HG03558 (cell line): ENCODE data around the gene INO80.
"Not testable (repeated sequence)": the region's sequence is repeated elsewhere in the genome, so short reads cannot be mapped to it uniquely, and the experiment has no call there.

ENCODE experiments used
- ATAC-seq: cut with Tn5 transposase; IDR thresholded peaks from one replicate; pipeline ENCODE4 v1.9.1; 2021; ENCODE audit warnings: moderate number of reproducible peaks; ENCODE audit not compliant: unreplicated experiment; ENCODE audit errors: extremely low read depth

INO80 gene, protein sequence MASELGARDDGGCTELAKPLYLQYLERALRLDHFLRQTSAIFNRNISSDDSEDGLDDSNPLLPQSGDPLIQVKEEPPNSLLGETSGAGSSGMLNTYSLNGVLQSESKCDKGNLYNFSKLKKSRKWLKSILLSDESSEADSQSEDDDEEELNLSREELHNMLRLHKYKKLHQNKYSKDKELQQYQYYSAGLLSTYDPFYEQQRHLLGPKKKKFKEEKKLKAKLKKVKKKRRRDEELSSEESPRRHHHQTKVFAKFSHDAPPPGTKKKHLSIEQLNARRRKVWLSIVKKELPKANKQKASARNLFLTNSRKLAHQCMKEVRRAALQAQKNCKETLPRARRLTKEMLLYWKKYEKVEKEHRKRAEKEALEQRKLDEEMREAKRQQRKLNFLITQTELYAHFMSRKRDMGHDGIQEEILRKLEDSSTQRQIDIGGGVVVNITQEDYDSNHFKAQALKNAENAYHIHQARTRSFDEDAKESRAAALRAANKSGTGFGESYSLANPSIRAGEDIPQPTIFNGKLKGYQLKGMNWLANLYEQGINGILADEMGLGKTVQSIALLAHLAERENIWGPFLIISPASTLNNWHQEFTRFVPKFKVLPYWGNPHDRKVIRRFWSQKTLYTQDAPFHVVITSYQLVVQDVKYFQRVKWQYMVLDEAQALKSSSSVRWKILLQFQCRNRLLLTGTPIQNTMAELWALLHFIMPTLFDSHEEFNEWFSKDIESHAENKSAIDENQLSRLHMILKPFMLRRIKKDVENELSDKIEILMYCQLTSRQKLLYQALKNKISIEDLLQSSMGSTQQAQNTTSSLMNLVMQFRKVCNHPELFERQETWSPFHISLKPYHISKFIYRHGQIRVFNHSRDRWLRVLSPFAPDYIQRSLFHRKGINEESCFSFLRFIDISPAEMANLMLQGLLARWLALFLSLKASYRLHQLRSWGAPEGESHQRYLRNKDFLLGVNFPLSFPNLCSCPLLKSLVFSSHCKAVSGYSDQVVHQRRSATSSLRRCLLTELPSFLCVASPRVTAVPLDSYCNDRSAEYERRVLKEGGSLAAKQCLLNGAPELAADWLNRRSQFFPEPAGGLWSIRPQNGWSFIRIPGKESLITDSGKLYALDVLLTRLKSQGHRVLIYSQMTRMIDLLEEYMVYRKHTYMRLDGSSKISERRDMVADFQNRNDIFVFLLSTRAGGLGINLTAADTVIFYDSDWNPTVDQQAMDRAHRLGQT (N-terminal part only)

DNA sequence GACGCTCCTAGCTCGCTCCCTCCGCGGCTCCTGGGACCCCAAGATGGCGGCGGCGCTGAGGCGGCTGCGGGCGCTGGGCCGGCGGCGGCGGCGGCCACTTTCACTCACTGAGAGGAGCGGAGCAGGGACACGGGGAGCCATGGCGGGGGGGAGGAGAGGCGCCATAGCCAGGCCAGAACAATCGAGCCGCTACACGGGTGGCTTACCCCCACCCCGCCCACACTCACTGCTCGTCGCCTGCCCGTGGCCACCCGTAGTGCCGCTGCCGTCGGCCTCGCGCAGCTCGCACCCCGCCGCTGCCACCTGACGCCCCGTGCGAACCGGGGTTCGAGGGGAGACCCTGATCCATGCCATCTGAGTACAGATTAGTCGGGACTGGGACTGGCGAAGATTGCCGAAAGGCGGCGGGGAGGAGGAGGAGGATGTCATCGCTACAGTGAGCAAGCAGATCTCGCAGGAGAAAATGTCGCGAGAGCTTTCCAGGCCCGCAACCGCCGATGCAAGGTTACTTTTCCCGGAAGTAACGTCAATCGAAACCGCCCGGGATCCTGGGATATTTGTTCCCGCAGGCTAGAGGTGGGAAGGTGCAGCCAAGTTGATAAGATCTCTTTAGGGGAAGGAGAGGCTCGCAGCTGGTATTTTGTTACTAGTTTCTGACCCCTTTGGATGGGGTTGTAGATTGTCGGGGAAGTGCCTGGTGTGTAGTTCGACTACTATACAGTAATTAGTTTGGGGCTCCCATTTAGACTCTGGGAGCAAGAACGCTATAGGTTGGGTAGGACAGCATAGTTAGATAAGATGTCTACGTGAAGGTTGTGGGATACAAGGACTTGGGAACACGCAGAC is at the start of gene INO80:
Gene INO80 (minus strand): TSS at position 165 of the 846 bp plus-strand sequence. CDS start 19,970 bp downstream, outside the sequence.
- no peak for ATAC-seq

DNA sequence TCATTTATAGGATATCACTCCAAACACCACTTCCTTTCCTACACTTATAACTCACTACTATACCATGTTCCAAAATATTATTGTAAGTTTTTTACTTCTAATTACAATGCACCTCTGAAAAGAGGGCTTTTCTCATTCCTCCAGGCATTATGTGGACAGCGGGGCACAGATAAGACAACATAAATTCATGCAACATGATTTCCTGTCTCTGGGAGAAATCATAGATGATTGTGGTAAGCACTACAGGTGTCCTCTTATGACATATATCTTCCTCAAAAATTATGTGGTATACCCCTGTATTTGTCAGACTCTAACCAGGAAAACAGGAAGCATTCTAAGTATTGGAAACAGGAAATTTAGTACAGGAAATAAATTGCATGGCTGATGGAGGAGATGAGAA is 45.7 kb upstream of the INO80 start:
- no peak for ATAC-seq

DNA sequence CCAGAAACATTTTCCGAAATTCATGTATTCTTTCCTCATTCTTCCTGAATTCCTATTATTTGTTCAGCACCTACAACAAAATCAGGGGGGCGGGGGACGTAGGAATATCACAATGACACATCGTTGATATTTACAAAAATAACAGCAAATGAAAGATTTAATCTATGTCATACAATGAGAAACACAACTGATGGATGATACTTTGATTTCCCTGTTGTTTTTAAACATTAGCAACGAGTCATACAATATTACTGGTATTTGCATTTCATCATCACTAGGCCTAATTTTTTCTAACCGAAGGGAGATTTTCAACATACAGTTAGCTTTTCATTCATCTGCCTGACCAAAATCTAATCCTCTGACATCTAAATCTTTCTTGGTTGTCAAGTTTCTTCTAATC is 45.3 kb upstream of the INO80 start:
- no peak for ATAC-seq

DNA sequence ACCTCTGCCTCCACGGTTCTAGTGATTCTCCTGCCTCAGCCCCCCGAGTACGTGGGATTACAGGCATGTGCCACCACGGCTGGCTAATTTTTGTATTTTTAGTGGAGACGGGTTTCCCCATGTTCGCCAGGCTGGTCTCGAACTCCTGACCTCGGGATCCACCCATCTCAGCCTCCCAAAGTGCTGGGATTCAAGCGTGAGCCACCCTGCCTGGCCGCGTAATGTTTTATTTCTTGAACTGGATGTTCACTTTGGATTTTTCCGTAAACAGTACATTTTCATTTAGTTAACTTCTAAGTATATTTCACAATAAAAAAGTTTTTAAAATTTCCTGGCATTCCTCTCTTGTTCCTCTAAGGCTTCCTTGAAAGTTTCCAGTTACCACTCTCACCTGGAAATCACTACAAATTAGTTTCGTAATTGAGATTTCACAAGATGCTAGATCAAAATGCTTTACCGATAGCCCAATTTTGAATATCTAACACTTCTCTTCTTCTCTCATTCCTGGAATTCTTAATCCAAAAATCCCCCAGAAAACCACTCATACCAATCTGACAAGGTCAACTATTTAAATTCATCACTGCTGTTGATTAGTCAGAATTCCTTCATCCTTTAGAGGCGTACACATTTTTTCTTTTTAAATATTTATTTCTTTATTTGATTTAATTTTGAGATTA is 44.7 kb upstream of the INO80 start:
- no peak for ATAC-seq

DNA sequence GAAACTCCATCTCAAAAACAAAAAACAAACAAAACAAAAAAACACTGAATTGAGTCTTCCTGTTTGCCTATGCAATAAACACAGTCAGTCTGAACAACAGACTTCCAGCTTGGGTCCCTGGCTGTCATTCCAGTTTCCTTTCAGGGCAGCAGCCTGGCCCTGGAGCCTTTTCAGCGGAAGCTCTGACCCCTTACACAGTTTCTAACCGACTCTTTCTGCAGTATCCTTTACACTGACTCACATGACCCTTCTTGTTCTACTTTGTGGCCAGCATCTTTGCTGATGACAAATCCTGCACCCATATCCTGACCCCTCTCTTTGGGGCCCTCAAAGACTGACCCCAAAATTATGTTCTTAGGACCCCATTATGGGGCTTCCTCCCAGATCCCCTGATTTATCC is 38.3 kb upstream of the INO80 start:
- ATAC-seq = no peak

DNA sequence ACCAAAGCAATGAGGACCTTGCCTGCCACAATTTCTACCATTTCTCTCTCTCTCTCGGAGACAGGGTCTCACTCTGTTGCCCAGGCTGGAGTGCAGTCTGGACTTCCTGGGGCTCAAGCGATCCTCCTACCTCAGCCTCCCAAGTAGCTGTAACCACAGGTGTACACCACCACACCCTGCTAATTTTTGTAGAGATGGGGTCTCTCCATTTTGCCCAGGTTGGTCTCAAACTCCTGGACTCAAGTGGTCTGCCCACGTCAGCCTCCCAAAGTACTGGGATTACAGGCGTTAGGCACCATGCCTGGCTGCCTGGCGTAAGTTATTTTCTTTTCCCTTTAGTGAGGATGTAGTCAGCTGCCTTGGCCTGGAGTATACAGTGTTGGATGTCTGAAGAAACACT is 37.7 kb upstream of the INO80 start:
- no peak for ATAC-seq

DNA sequence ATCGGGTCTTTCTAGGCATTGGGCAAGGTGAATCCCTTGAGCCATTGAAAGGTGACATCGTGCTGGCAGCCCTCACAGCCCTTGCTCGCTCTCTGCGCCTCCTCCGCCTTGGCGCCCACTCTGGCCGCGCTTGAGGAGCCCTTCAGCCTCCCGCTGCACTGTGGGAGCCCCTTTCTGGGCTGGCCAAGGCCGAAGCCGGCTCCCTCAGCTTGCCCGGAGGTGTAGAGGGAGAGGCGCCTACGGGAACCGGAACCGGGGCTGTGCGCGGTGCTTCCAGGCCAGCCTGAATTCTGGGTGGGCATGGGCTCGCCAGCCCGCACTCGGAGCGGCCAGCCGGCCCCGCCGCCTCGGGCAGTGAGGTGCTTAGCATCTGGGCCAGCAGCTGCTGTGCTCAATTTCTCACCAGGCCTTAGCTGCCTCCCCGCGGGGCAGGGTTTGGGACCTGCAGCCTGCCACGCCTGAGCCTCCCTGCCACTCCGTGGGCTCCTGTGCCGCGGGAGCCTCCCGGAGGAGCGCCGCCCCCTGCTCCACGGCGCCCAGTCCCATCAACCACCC is 35.4 kb upstream of the INO80 start:
- ATAC-seq = no peak

DNA sequence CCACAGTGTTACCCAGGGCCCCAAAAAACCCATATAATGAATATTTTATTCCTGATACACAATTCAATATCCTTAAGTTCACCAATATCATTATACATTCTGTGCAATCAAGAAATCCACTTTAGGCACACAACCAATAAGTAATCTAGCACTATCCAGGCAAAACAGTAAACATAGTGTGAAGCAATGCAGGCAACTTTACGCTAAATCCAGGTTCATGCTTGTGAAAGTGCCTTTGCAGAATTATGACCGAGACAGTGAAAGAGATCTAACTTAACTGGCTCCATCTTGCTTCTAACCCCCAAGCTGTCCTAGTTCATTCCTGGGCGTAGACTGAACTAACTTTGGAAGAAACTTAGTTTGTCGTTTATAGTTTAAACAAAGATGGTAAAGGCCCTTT is 34.2 kb upstream of the INO80 start:
- no peak for ATAC-seq

DNA sequence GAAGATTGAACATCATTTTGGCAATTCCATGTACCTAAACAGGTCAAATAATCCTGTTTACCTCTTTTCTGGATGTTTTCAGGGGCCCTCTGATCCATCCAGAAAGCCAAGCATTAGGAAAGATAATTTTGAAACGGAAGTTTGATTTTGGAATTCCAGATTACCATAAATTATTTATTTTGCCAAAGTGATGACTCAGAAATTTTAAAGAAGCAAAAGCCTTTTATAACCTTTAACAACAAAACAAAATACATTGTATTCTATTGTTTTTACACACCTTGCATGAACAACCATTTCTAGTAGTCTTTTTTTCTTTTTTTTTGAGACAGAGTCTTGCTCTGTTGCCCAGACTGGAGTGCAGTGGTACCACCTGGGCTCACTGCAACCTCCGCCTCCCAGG is 32.0 kb upstream of the INO80 start:
- no peak for ATAC-seq

DNA sequence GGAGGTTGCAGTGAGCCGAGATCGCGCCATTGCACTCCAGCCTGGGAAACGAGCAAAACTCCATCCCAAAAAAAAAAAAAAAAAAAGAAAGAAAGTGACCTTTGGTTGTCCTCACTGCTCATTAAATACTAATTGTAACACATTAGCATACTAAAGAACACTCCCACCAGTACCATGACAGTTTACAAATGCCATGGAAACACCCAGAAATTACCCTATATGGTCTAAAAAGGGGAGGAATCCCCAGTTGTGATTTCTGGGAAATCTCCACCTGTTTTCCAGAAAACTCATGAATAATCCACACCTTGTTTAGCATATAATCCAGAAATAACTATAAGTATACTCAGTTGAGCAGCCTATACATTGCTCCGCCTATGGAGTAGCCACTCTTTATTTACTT is 23.5 kb upstream of the INO80 start:
- no peak for ATAC-seq

DNA sequence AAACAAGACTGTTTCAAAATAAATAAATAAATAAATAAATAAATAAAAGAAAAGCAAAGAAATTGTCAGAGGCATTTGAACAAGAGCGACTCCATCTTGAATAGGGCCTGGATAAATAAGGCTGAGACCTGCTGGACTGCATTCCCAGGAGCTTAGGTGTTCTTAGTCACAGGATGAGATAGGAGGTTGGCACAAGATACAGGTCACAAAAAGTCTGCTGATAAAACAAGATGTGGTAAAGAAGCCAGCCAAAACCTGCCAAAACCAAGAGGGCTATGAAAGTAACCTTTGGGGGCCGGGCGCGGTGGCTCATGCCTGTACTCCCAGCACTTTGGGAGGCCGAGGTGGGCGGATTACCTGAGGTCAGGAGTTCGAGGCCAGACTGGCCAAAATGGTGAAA is 23.0 kb upstream of the INO80 start:
- not testable (repeated sequence) for ATAC-seq

DNA sequence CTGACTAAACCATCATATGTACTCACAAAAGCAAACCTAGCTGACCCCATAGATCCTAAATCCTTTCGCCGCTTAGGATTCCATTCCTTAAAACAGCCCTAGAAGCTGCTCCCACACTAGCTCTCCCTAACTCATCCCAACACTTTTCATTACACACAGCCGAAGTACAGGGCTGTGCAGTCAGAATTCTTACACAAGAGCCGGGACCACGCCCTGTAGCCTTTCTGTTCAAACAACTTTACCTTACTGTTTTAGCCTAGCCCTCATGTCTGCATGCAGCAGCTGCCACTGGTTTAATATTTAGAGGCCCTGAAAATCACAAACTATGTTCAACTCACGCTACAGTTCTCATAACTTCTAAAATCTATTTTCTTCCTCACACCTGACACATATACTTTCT is 19.5 kb upstream of the INO80 start:
- ATAC-seq = not testable (repeated sequence)

DNA sequence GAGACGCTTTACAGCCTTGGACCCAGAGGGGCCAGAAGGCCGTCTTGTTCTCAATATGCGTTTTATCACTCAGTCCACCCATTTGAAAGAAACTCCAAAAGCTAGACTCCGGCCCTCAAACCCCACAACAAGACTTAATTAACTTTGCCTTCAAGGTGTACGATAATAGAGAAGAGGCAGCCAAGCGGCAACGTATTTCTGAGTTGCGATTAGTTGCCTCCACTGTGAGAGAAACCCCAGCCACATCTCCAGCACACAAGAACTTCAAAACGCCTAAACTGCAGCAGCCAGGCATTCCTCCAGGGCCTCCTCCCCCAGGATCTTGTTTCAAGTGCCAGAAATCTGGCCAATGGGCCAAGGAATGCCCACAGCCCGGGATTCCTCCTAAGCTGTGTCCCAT is 17.4 kb upstream of the INO80 start:
- no peak for ATAC-seq

DNA sequence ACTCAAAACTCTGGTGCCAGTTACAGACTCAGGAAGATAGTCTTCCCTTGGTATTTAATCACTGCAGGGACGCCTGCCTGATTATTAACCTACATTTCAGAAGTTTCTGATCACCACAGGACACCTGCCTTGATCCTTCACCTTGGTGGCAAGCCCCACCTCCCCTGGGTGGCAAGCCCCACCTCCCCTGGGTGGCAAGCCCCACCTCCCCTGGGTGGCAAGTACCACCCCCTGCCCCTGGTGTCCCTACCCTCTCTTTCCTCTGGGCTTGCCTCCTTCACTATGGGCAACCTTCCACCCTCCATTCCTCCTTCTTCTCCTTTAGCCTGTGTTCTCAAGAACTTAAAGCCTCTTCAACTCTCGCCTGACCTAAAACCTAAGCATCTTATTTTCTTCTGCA is 16.0 kb upstream of the INO80 start:
- ATAC-seq = not testable (repeated sequence)

DNA sequence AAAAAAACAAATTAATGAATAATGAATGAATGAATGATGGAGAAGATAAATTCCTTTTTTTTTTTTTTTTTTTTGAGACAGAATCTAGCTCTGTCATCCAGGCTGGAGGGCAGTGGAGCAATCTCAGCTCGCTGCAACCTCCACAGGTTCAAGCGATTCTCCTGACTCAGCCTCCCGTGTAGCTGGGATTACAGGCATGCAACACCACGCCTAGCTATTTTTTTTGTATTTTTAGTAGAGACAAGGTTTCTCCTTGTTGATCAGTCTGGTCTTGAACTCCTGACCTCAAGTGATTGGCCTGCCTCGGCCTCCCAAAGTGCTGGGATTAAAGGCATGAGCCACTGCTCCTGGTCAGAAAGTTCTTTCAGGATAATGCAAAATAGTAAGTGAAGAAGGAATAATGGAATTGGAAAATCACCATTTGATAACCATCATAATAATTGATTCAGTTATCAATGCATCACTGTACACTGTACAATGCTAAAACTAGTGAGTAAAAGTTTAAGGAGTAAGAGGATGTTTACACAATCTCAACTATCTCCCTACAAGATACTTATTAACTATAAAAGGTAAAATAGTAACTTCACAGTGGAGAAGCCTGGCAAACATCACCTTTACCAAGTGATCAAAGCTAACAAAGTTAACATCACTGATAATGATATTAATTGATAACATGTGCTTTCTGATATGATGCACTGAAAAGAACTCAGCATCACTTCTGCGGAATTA is 12.3 kb upstream of the INO80 start:
- ATAC-seq = no peak

DNA sequence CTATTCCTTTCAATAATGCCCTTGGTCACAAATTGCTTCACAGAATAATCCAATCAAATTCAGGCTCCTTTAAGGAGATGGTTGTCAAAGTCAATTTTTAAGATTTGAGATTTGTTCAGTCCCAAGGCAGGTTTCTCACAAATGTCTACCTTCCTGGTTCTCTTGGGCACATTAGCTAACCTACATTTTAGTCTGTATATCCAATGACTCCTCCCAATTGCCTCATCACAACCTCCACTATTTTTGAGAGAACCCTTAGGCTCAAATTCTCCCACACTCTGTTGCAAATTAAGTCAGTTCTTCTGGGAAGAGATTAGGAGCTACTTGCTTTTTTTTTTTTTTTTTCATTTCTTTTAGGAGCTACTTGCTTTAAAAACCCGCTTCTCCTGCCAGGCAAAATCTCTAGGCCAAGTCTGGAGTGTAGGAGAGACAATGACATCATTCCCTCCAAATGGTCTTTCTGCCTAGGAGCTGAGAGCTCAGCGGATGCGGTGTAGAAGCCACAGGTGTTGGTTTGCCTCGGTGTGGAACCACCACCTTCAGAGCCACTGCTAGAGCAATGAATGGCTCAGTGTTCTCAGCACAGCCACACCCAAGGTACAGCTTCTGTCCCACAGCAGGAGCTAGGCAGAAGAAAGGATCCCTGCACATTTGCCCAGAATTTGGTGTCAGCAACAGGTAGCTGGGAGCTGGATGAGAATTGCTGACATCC is 10.0 kb upstream of the INO80 start:
- no peak for ATAC-seq

DNA sequence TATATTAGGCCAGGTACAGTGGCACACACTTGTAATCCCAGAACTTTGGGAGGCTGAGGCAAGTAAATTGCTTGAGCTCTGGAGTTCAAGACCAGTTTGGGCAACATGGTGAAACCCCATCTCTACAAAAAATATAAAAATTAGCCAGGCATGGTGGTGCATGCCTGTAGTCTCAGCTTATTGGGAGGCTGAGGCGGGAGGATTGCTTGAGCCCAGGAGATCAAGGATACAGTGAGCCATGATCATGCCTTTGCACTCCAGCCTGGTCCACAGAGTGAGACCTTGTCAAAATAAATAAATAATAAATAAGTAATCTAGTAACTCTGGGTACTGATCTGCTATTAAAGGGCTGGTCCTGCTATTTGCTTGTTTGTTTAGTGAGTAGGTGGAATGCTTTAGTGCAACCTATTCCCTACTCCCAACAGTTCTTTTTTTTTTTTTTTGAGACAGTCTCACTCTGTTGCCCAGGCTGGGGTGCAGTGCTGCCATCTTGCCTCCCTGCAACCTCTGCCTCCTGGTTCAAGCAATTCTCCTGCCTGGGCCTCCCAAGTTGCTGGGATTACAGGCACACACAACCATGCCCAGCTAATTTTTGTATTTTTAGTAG is 9.1 kb upstream of the INO80 start:
- ATAC-seq = no peak
